IMR-90 (cell line): ENCODE measurements around the gene ORC1. TPM values are rescaled to one million over a fixed set of nuclear protein-coding genes. Genes with fewer than 3 reads are reported as not detected.
A peak's percentile ranks its signal among the peaks of the same experiment; 100 is the strongest.

Experiments
- ATAC-seq: fragments of 200-7000 bp; cut with Tn5 transposase; 2 replicates; pipeline ENCODE4 v1.9.1; 2020; ENCODE audit warnings: low read depth, mild to moderate bottlenecking, moderate library complexity
- BruUV-seq: library from RNA; stranded (reverse); fragments of 400-500 nt; replicated peaks from 2 replicates; lab custom pipeline; 2021; lab: Mats Ljungman, UMichigan
- CTCF ChIA-PET: fragments of 300-600 bp; formaldehyde crosslinking; extraction: SDS; loops from one replicate; lab custom pipeline; 2021; ENCODE audit warnings: antibody characterized with exemption; lab: Yijun Ruan, JAX
- POLR2A ChIA-PET: fragments of 300-600 bp; sonication (Branson Sonifier 250); formaldehyde crosslinking; loops from one replicate; lab custom pipeline; 2022; ENCODE audit warnings: antibody characterized with exemption; ENCODE audit not compliant: unreplicated experiment; lab: Charles Lee
- DNase-seq: peaks from one replicate; pipeline ENCODE4 v3.0.0; 2013
- H2AFZ ChIP-seq: replicated peaks from 2 replicates; pipeline ENCODE3; 2013; ENCODE audit warnings: low read length, mild to moderate bottlenecking; ENCODE audit not compliant: poor library complexity
- H2AK5ac ChIP-seq: 2 replicates; pipeline ENCODE4 v1.6.1; 2013; ENCODE audit warnings: low read depth, low read length, inconsistent platforms
- H2AK9ac ChIP-seq: replicated peaks from 2 replicates; pipeline ENCODE3; 2013; ENCODE audit warnings: mild to moderate bottlenecking, low read depth, low read length, moderate library complexity; ENCODE audit not compliant: poor library complexity
- H2BK120ac ChIP-seq: 2 replicates; pipeline ENCODE4 v1.6.1; 2013; ENCODE audit warnings: low read depth, low read length, inconsistent platforms
- H2BK15ac ChIP-seq: 3 replicates; pipeline ENCODE4 v1.6.1; 2013; ENCODE audit warnings: low read depth, low read length, inconsistent platforms
- H2BK20ac ChIP-seq: 2 replicates; pipeline ENCODE4 v1.6.1; 2013; ENCODE audit warnings: low read depth, mild to moderate bottlenecking, inconsistent platforms, low read length, moderate library complexity
- H2BK5ac ChIP-seq: 2 replicates; pipeline ENCODE4 v1.6.1; 2013; ENCODE audit warnings: mild to moderate bottlenecking, low read depth, low read length, inconsistent platforms; ENCODE audit not compliant: poor library complexity, severe bottlenecking
- H3K14ac ChIP-seq: replicated peaks from 2 replicates; pipeline ENCODE4 v1.6.1; 2013; ENCODE audit warnings: low read depth, low read length, inconsistent platforms
- H3K18ac ChIP-seq: 2 replicates; pipeline ENCODE4 v1.6.1; 2013; ENCODE audit warnings: low read depth, low read length, control low read depth
- H3K23ac ChIP-seq: 2 replicates; pipeline ENCODE4 v1.6.1; 2013; ENCODE audit warnings: low read depth, low read length, inconsistent platforms
- H3K27ac ChIP-seq: 2 replicates; pipeline ENCODE4 v1.5.1; 2013; ENCODE audit warnings: mild to moderate bottlenecking, control low read depth, low read length; ENCODE audit not compliant: insufficient read depth
- H3K27me3 ChIP-seq: 2 replicates; pipeline ENCODE4 v1.6.1; 2013; ENCODE audit warnings: low read length; ENCODE audit not compliant: control insufficient read depth, insufficient read depth
- H3K36me3 ChIP-seq: 2 replicates; pipeline ENCODE4 v1.6.1; 2013; ENCODE audit warnings: low read length, mixed read lengths; ENCODE audit not compliant: control insufficient read depth, insufficient read depth
- H3K4ac ChIP-seq: 2 replicates; pipeline ENCODE4 v1.6.1; 2013; ENCODE audit warnings: low read depth, low read length, inconsistent platforms
- H3K4me1 ChIP-seq: 2 replicates; pipeline ENCODE4 v1.6.1; 2013; ENCODE audit warnings: low read length, mixed read lengths; ENCODE audit not compliant: control insufficient read depth, insufficient read depth
- H3K4me2 ChIP-seq: 2 replicates; pipeline ENCODE4 v1.6.1; 2013; ENCODE audit warnings: low read depth, mild to moderate bottlenecking, control low read depth, low read length, moderate library complexity
- H3K4me3 ChIP-seq: 2 replicates; pipeline ENCODE4 v1.5.1; 2013; ENCODE audit warnings: low read depth, mild to moderate bottlenecking, control low read depth, low read length, moderate library complexity; ENCODE audit not compliant: insufficient read depth
- H3K56ac ChIP-seq: 2 replicates; pipeline ENCODE4 v1.6.1; 2013; ENCODE audit warnings: low read length, inconsistent platforms; ENCODE audit not compliant: insufficient read depth; ENCODE audit errors: extremely low read depth
- H3K79me1 ChIP-seq, 2 experiments: 2 replicates each; pipeline ENCODE4 v1.6.1; 2013; ENCODE audit warnings: low read length in 2 of 2, inconsistent platforms in 1 of 2, low read depth in 1 of 2
- H3K9ac ChIP-seq: 2 replicates; pipeline ENCODE4 v1.6.1; 2013; ENCODE audit warnings: low read depth, low read length, control low read depth
- H3K9me1 ChIP-seq: 2 replicates; pipeline ENCODE4 v1.6.1; 2013; ENCODE audit warnings: low read length, inconsistent platforms; ENCODE audit not compliant: insufficient read depth
- H3K9me3 ChIP-seq: 2 replicates; pipeline ENCODE4 v1.6.1; 2013; ENCODE audit warnings: low read length; ENCODE audit not compliant: control insufficient read depth, insufficient read depth
- H4K20me1 ChIP-seq: 2 replicates; pipeline ENCODE4 v1.6.1; 2013; ENCODE audit warnings: low read length, inconsistent platforms; ENCODE audit not compliant: insufficient read depth
- H4K5ac ChIP-seq: 2 replicates; pipeline ENCODE4 v1.6.1; 2013; ENCODE audit warnings: mild to moderate bottlenecking, low read depth, low read length, control low read depth
- H4K8ac ChIP-seq, 2 experiments: 2 replicates each; pipeline ENCODE4 v1.6.1; 2013; ENCODE audit warnings: low read depth in 2 of 2, low read length in 2 of 2, control low read depth in 1 of 2, inconsistent platforms in 1 of 2
- H4K91ac ChIP-seq: 2 replicates; pipeline ENCODE4 v1.6.1; 2013; ENCODE audit warnings: low read depth, low read length, inconsistent platforms; ENCODE audit not compliant: insufficient read depth
- MAFK ChIP-seq: IDR thresholded peaks from 2 replicates; pipeline ENCODE4 v1.6.1; 2012; ENCODE audit warnings: low read depth, low read length, improper control_type of control experiment
- MXI1 ChIP-seq: IDR thresholded peaks from 2 replicates; pipeline ENCODE4 v1.6.1; 2012; ENCODE audit warnings: low read depth, mild to moderate bottlenecking, low read length, moderate library complexity, borderline replicate concordance
- POLR2A ChIP-seq: IDR thresholded peaks from 2 replicates; pipeline ENCODE4 v1.6.1; 2012; ENCODE audit warnings: mild to moderate bottlenecking, low read depth, low read length
- WGBS, 2 experiments: methylation state at CpG; one replicate each; pipeline versions ENCODE4 v1.1.5 to v1.1.7; 2013; ENCODE audit warnings: missing lambda C conversion rate in 2 of 2; ENCODE audit not compliant: insufficient read length in 1 of 2; ENCODE audit errors: extremely low coverage in 2 of 2; 5-methylcytosine and 5-hydroxymethylcytosine counted together
- dilution Hi-C: fragments of 300-500 bp; cut with HindIII; formaldehyde crosslinking; loops from one replicate; pipeline ENCODE4 v1.14.3; 2018; ENCODE audit warnings: low sequenced_read_pairs; ENCODE audit not compliant: unreplicated experiment
- in situ Hi-C: fragments of 300-500 bp; cut with MboI; formaldehyde crosslinking; loops from 3 replicates; pipeline ENCODE4 v1.14.3; 2019; ENCODE audit warnings: low sequenced_read_pairs, inconsistent platforms, mixed read lengths
- intact Hi-C: fragments of 100-400 bp; cut with micrococcal nuclease; formaldehyde crosslinking; loops from 2 replicates; pipeline ENCODE4 v1.10.0; 2022
- polyA plus RNA-seq, 3 experiments: library from polyadenylated mRNA; depleted of rRNA; stranded (reverse); fragments of >200 nt; gene quantifications; 2 replicates each; pipeline ENCODE4 v1.2.3, GENCODE V29; 2012; ENCODE audit warnings: low replicate concordance in 1 of 3
- total RNA-seq: library from RNA; depleted of rRNA; stranded (reverse); fragments of >200 nt; gene quantifications from 2 replicates; pipeline ENCODE4 v1.2.3, GENCODE V29; 2012

The ORC1 gene
- total and polyA plus RNA-seq, 2 of the 4 experiments (the other 2 are of a cell fraction): 6.3 to 10.6 TPM

DNA sequence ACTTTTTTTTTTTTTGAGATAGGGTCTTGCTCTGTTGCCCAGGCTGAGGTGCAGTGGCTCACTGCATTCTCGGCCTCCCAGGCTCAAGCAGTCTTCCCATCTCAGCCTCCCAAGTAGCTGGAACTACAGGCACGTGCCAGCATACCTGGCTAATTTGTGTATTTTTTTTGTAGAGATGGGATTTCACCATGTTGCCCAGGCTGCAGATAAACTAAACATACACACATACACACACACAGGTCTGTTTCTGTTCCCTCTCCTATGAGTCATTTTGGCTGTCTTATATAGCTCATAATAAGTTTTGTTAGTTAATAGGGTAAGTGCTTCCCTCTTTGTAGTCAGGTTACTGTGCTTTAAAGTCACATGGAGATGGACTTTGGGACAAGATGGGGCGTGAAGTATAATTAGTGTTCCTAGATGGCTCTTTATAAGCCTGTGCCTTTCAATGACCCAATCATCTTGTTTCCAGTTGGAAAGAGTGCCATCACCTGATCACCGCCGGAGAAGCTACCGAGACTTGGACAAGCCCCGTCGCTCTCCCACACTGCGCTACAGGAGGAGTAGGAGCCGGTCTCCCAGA, 9.3 kb upstream of the ORC1 start:
- H3K18ac ChIP-seq: no peak overlapping the region
- no peaks in the 10 kb centered on the region for H4K20me1 ChIP-seq
- ChIA-PET POLR2A (no interaction called here), CTCF (interaction anchor here (1.6 kb wide), 1 partner anchor 8 kb away, joined by 4 read pairs; no protein-coding TSS in a partner anchor)
- H2BK20ac ChIP-seq: no peak overlapping the region
- WGBS, 2 experiments: no CpG with 5 or more reads among the region's 10 CpGs
- in situ Hi-C loops: no loop called here
- H2BK15ac ChIP-seq: no peak overlapping the region
- no peak overlapping the region for H3K14ac ChIP-seq
- no peak overlapping the region for H3K4me2 ChIP-seq
- TF ChIP-seq MXI1 (no peak), MAFK (no peak), POLR2A (no peak)
- no peaks in the 10 kb centered on the region for H3K4me1 ChIP-seq
- intact Hi-C loops: no loop called here
- DNase-seq (peak; percentile 50), ATAC-seq (no peak)
- no peak overlapping the region for H4K5ac ChIP-seq
- H3K23ac ChIP-seq: no peak overlapping the region
- H2AFZ ChIP-seq: no peak overlapping the region
- H2AK9ac ChIP-seq: no peak overlapping the region
- no peaks in the 10 kb centered on the region for H3K9me3 ChIP-seq
- H3K4ac ChIP-seq: no peak overlapping the region
- no TSS peak for BruUV-seq
- H2AK5ac ChIP-seq: no peak overlapping the region
- no peak overlapping the region for H3K4me3 ChIP-seq
- H3K9ac ChIP-seq: no peak overlapping the region
- no peak overlapping the region for H4K8ac ChIP-seq
- no peaks in the 10 kb centered on the region for H3K9me1 ChIP-seq
- H2BK5ac ChIP-seq: no peak overlapping the region
- dilution Hi-C loops: no loop called here
- no peaks in the 10 kb centered on the region for H3K27me3 ChIP-seq
- no peak overlapping the region for H2BK120ac ChIP-seq
- peaks cover 15 to 16% of the 10 kb centered on the region in 2 experiments; a peak in 3 of 4 replicates for H3K79me1 ChIP-seq
- no peak overlapping the region for H3K27ac ChIP-seq
- no peak overlapping the region for H3K56ac ChIP-seq
- H4K91ac ChIP-seq: no peak overlapping the region
- H3K36me3 ChIP-seq: peaks cover 61% of the 10 kb centered on the region
